GM21529 (cell line): ENCODE data around the gene ZNF678.

Experiments
- ATAC-seq: cut with Tn5 transposase; IDR thresholded peaks from one replicate; pipeline ENCODE4 v1.9.1; 2021; ENCODE audit not compliant: unreplicated experiment

ZNF678 gene

GRCh38 chr1:227563324-227564201 lies at the start of gene ZNF678:
Gene ZNF678 (plus strand): TSS chr1:227563556. CDS start chr1:227650992, 87,436 bp downstream.
- peak; percentile 97 for ATAC-seq

DNA sequence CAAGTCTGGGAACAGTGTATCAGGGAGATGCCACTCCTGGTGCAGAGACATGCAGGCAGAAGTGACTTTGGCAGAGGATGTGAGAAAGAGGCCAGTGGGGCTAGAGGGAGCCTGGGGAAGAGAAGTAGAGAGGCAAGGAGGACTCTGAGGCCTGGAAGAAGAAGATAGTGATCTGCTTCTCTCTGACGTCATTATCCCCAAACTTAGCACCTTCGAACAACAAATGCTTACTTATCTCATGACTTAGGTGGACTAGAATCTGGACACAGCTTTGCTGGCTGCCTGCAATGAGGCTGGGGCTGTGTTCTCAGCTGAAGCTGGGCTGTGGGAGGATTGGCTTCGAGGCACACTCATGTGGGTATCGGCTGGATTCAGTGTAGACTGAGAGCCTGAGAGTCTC lies 44.5 kb upstream of the ZNF678 start:
- no peak for ATAC-seq

GRCh38 chr1:227521782-227522181 lies 41.6 kb upstream of the ZNF678 start:
- no peak for ATAC-seq

- no peak for ATAC-seq
Observed at GRCh38 chr1:227526524-227526923, 36.8 kb upstream of the ZNF678 start.

DNA sequence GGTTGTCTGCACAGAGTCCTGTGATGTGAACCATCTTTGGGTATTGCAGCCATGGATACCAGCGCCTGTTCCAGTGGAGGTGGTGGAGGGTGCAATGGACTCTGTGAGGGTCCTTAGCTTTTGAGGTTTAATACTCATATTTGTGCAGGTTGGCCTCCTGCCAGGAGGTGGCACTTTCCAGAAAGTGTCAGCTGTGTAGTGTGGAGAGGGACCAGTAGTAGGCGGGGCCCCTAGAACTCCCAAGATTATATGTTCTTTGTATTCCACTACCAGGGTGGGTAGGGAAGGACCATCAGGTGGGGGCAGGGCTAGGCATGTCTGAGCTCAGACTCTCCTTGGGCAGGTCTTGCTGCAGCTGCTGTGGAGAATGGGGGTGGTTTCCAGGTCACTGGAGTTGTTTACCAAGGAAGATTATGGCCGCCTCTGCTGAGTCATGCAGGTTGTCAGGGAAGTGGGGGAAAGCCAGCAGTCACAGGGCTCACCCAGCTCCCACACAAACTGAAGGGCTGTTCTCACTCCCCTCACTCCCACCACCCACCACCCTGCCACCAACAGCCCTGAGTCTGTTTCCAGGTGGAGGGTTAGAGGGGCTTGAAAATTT lies 31.2 kb upstream of the ZNF678 start:
- ATAC-seq = no peak

GRCh38 chr1:227540170-227541098 lies 22.9 kb upstream of the ZNF678 start:
- ATAC-seq = no peak

- no peak for ATAC-seq
Observed at GRCh38 chr1:227541129-227541528, 22.2 kb upstream of the ZNF678 start.

DNA sequence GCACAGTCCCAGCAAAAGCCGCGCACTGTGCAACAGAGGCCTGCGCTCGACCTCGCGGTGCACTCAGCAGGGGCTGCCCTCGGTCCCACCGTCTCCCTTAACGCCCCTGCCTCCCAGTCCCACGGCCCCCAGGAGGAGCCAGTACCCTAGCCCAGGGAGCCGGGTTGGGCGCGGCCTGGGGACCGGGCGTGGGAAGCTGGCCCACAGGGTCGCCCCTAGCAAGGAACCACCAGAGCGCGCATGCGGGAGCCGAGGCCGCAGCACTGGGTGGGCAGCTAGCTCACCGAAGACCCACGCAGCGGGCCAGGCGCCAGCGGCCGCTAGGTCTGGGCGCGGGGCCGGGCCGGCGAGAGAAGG lies 21.6 kb upstream of the ZNF678 start:
- ATAC-seq = no peak

- peak; percentile 98 for ATAC-seq
Observed at GRCh38 chr1:227542153-227543120, 20.9 kb upstream of the ZNF678 start.

- ATAC-seq = no peak
Observed at GRCh38 chr1:227543283-227544066, 19.9 kb upstream of the ZNF678 start.

- ATAC-seq = no peak
Observed at GRCh38 chr1:227544067-227545050, 19.0 kb upstream of the ZNF678 start.

DNA sequence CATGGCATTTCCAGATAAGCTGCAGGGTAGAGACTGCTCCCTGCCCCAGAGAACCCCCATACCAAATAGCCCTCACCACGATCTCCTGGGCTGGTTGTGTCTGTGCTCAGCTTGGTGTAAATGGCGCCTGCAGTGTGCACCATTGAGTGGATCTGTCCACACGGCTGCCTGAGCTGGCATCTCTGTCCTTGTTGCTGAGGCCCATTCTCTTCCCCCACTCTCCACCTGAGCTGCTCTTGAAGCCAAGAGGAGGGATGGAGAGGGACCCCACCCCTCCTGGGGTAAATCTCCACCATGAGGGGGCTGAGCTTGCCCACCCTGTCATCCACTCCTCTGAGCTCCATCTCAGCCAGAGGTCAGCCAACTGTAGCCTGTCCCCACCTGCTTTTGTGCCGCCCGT lies 18.0 kb upstream of the ZNF678 start:
- no peak for ATAC-seq

- no peak for ATAC-seq
Observed at GRCh38 chr1:227546059-227546458, 17.3 kb upstream of the ZNF678 start.

DNA sequence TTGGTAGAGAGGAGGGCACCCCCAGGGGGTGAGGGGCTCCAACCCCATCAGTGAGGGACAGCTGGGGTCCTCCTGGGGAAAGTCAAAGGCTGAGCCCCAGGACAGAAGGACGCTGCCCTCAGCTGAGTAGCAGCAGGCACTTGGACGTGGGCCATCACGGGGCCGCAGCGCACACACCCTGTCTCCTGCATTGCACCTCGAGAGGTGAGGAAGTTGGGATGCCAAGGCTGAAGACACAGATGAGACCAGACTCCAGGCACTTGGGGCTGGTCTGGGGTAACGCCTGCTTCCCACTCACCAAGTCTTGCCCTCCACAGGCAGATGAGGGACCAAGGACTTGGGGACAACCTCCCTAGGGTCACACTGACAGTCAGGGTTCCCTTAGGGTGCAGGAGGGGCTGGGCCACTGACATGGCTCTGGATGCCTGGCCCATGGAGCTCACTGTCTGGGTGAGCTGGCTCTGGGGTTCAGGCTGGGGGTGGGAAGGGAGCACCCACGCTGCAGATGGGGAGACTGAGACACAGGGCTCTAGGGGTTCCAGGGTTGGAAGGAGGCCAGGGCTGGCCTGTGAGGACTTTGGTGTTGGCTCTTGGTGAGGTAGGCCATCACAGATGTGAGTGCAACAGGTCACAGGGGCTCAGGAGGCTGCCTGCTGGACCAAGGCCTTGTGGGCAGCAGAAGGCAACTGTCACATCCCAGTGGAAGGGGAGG lies 16.6 kb upstream of the ZNF678 start:
- ATAC-seq = no peak

- ATAC-seq = no peak
Observed at GRCh38 chr1:227547310-227548118, 15.8 kb upstream of the ZNF678 start.

DNA sequence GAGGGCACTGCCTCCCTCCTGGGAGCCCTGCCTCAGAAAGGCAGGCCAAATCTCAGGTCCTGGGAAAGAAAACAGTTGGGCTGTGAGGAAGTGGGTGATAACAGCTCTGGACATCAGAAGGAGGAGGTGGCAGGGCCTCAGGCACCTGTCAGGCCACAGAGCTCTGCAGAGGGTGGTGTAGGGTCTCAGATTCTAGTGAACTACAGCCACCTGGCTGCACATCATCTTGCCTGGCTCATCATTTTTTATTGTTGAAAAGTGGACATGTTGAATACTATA lies 15.3 kb upstream of the ZNF678 start:
- ATAC-seq = no peak

GRCh38 chr1:227548448-227548847 lies 14.9 kb upstream of the ZNF678 start:
- no peak for ATAC-seq
